ENCODE measurements around the gene MDGA2. TPM values are rescaled to one million over a fixed set of nuclear protein-coding genes. Genes with fewer than 3 reads are reported as not detected.

The MDGA2 gene
- total RNA-seq, 1 experiment from 2014 or later, result not detected

GRCh38 chr14:47490766-47491165 is 184.6 kb downstream of the MDGA2 start:
- Histone ChIP-seq H3K27ac (no peak overlapping the region), H2AFZ (no peak overlapping the region), H3K4me3 (no peak overlapping the region), H3K9me2 (ENCODE audit: insufficient read depth) (no peaks in the 10 kb centered on the region), H3K4me2 (no peak overlapping the region), H4K20me1 (ENCODE audit: insufficient read depth) (no peaks in the 10 kb centered on the region), H3F3A (ENCODE audit: insufficient read depth, low read depth) (no peaks in the 10 kb centered on the region), H3K9me3 (ENCODE audit: insufficient read depth, low read depth) (no peaks in the 10 kb centered on the region), H3K27me3 (ENCODE audit: insufficient read depth, low read depth) (no peaks in the 10 kb centered on the region), H3K4me1 (replicated peaks; ENCODE audit: insufficient read depth) (no peaks in the 10 kb centered on the region), H3K79me2 (ENCODE audit: low read depth) (no peaks in the 10 kb centered on the region), H3K36me3 (ENCODE audit: low read depth) (no peaks in the 10 kb centered on the region)
- no peak for TF ChIP-seq CTCF (conservative IDR thresholded peaks at IDR 0.05)
- DNase-seq, result no peak
- ChIA-PET CTCF (no interaction called here), POLR2A (ENCODE audit: unreplicated experiment) (no interaction called here)
- no TSS peak for BruUV-seq (replicated peaks)
- intact Hi-C loops (cut with micrococcal nuclease; ENCODE audit: unreplicated experiment), result no loop called here

- H3K4me1 ChIP-seq (replicated peaks; ENCODE audit: insufficient read depth), result no peaks in the 10 kb centered on the region
- H3K27me3 ChIP-seq (ENCODE audit: insufficient read depth, low read depth), result no peaks in the 10 kb centered on the region
- H3K79me2 ChIP-seq (ENCODE audit: low read depth), result no peaks in the 10 kb centered on the region
- H3K9me3 ChIP-seq (ENCODE audit: insufficient read depth, low read depth), result no peaks in the 10 kb centered on the region
- POLR2A ChIA-PET (ENCODE audit: unreplicated experiment), result no interaction called here
- intact Hi-C loops (cut with micrococcal nuclease; ENCODE audit: unreplicated experiment), result no loop called here
- no peaks in the 10 kb centered on the region for H4K20me1 ChIP-seq (ENCODE audit: insufficient read depth)
- H3F3A ChIP-seq (ENCODE audit: insufficient read depth, low read depth), result no peaks in the 10 kb centered on the region
- H3K36me3 ChIP-seq (ENCODE audit: low read depth), result no peaks in the 10 kb centered on the region
- CTCF ChIA-PET, result no interaction called here
- no peak for DNase-seq
- no peak overlapping the region for H3K27ac ChIP-seq
- no peak overlapping the region for H3K4me2 ChIP-seq
- no peak overlapping the region for H2AFZ ChIP-seq
- H3K9me2 ChIP-seq (ENCODE audit: insufficient read depth), result no peaks in the 10 kb centered on the region
- no peak for TF ChIP-seq EZH2 (IDR thresholded peaks at IDR 0.05; ENCODE audit: low read depth)
- no peak for TF ChIP-seq CTCF (conservative IDR thresholded peaks at IDR 0.05)
- BruUV-seq (replicated peaks), result no TSS peak
- no peak overlapping the region for H3K4me3 ChIP-seq
Measured at GRCh38 chr14:47490353-47490752, 185.1 kb downstream of the MDGA2 start.

- no peak for TF ChIP-seq EZH2 (IDR thresholded peaks at IDR 0.05; ENCODE audit: low read depth)
- no peak for TF ChIP-seq CTCF (conservative IDR thresholded peaks at IDR 0.05)
- no peaks in the 10 kb centered on the region for H3K9me2 ChIP-seq (ENCODE audit: insufficient read depth)
- H4K20me1 ChIP-seq (ENCODE audit: insufficient read depth), result no peaks in the 10 kb centered on the region
- no peaks in the 10 kb centered on the region for H3K4me1 ChIP-seq (replicated peaks; ENCODE audit: insufficient read depth)
- no peak overlapping the region for H2AFZ ChIP-seq
- no peaks in the 10 kb centered on the region for H3K9me3 ChIP-seq (ENCODE audit: insufficient read depth, low read depth)
- POLR2A ChIA-PET (ENCODE audit: unreplicated experiment), result no interaction called here
- H3K4me3 ChIP-seq, result no peak overlapping the region
- H3K27ac ChIP-seq, result no peak overlapping the region
- H3K27me3 ChIP-seq (ENCODE audit: insufficient read depth, low read depth), result no peaks in the 10 kb centered on the region
- no peaks in the 10 kb centered on the region for H3K79me2 ChIP-seq (ENCODE audit: low read depth)
- no peak overlapping the region for H3K4me2 ChIP-seq
- no peaks in the 10 kb centered on the region for H3K36me3 ChIP-seq (ENCODE audit: low read depth)
- CTCF ChIA-PET, result no interaction called here
- intact Hi-C loops (cut with micrococcal nuclease; ENCODE audit: unreplicated experiment), result no loop called here
- H3F3A ChIP-seq (ENCODE audit: insufficient read depth, low read depth), result no peaks in the 10 kb centered on the region
- BruUV-seq (replicated peaks), result no TSS peak
- DNase-seq, result no peak
Measured at GRCh38 chr14:47485421-47485820, 190.0 kb downstream of the MDGA2 start.
